Right lobe of liver (tissue), 4 donors: ENCODE results near the gene SLC25A42.
"Not testable (repeated sequence)": the region's sequence is repeated elsewhere in the genome, so short reads cannot be mapped to it uniquely, and the experiment has no call there.

Experiments
- POLR2A ChIP-seq: fragments of 450-650 bp; IDR thresholded peaks from one replicate; pipeline ENCODE4 v1.6.1; 2017; ENCODE audit warnings: antibody characterized with exemption, mild to moderate bottlenecking
- TF ChIP-seq, protein P1 (sequence below), 4 donors: fragments of 200-600 bp in 3 of 4; fragments of 450-650 bp in 1 of 4; IDR thresholded peaks; one replicate each; pipeline versions ENCODE4 v1.5.1 to v1.8.0; 2016 to 2022; ENCODE audit warnings: antibody characterized with exemption in 4 of 4, mild to moderate bottlenecking in 2 of 4
- donor health status: DM: no; HTN: no; CAD: no.
- donor health status: DM: no; HTN: no; CAD: no.
- donor health status: DM: no; HTN: yes; CAD: no.

GRCh38 chr19:19023376-19023775 lies 40.4 kb upstream of the SLC25A42 start:
- TF ChIP-seq, protein P1, sequence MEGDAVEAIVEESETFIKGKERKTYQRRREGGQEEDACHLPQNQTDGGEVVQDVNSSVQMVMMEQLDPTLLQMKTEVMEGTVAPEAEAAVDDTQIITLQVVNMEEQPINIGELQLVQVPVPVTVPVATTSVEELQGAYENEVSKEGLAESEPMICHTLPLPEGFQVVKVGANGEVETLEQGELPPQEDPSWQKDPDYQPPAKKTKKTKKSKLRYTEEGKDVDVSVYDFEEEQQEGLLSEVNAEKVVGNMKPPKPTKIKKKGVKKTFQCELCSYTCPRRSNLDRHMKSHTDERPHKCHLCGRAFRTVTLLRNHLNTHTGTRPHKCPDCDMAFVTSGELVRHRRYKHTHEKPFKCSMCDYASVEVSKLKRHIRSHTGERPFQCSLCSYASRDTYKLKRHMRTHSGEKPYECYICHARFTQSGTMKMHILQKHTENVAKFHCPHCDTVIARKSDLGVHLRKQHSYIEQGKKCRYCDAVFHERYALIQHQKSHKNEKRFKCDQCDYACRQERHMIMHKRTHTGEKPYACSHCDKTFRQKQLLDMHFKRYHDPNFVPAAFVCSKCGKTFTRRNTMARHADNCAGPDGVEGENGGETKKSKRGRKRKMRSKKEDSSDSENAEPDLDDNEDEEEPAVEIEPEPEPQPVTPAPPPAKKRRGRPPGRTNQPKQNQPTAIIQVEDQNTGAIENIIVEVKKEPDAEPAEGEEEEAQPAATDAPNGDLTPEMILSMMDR (IDR thresholded peaks at IDR 0.05): not testable (repeated sequence)
- TF ChIP-seq POLR2A: not testable (repeated sequence)
